Lung (tissue), 12 donors: ENCODE measurements around the gene C20orf96. TPM values are rescaled to one million over a fixed set of nuclear protein-coding genes. Genes with fewer than 3 reads are reported as not detected.

Source experiments
- ATAC-seq: fragments of 200-7000 bp; cut with Tn5 transposase; one replicate; pipeline ENCODE4 v1.9.1; 2020; ENCODE audit warnings: moderate number of reproducible peaks; ENCODE audit not compliant: insufficient read depth, low FRiP score
- DNase-seq, 3 donors: peaks; one replicate each; pipeline ENCODE4 v3.0.0-alpha.2; 2013 to 2017
- H3K27ac ChIP-seq, 2 donors: one replicate each; pipeline ENCODE4 v1.5.1; 2013; ENCODE audit warnings: mild to moderate bottlenecking in 2 of 2, moderate library complexity in 2 of 2, control low read depth in 1 of 2, inconsistent platforms in 1 of 2, low read depth in 1 of 2, low read length in 1 of 2
- H3K27me3 ChIP-seq, 3 donors: one replicate each; pipeline ENCODE4 v1.5.1; 2013; ENCODE audit warnings: low read length in 2 of 3; ENCODE audit not compliant: control insufficient read depth in 3 of 3, insufficient read depth in 3 of 3
- H3K36me3 ChIP-seq, 4 donors: one replicate each; pipeline ENCODE4 v1.5.1; 2013; ENCODE audit warnings: low read length in 4 of 4, mild to moderate bottlenecking in 1 of 4, moderate library complexity in 1 of 4; ENCODE audit not compliant: control insufficient read depth in 4 of 4, insufficient read depth in 4 of 4
- H3K4me1 ChIP-seq, 5 donors: one replicate each; pipeline ENCODE4 v1.5.1; 2013; ENCODE audit warnings: low read length in 5 of 5, mild to moderate bottlenecking in 2 of 5, moderate library complexity in 1 of 5; ENCODE audit not compliant: control insufficient read depth in 5 of 5, insufficient read depth in 5 of 5
- H3K4me3 ChIP-seq: one replicate; pipeline ENCODE4 v1.5.1; 2013; ENCODE audit warnings: mild to moderate bottlenecking, control low read depth, moderate library complexity
- H3K9ac ChIP-seq, 2 donors: one replicate each; pipeline ENCODE4 v1.5.1; 2013; ENCODE audit warnings: low read length in 2 of 2, control low read depth in 1 of 2; ENCODE audit not compliant: insufficient read depth in 1 of 2
- H3K9me3 ChIP-seq, 4 donors: one replicate each; pipeline ENCODE4 v1.5.1; 2013; ENCODE audit warnings: low read length in 3 of 4, mild to moderate bottlenecking in 1 of 4, moderate library complexity in 1 of 4; ENCODE audit not compliant: control insufficient read depth in 4 of 4, insufficient read depth in 3 of 4
- CTCF ChIP-seq: IDR thresholded peaks from 2 replicates; pipeline ENCODE4 v1.5.1; 2012; ENCODE audit warnings: mild to moderate bottlenecking; ENCODE audit errors: control extremely low read depth, extremely low read depth
- WGBS, 2 donors: extraction: QIAGEN DNeasy Blood & Tissue Kit; methylation state at CpG; one replicate each; pipeline ENCODE4 v1.1.7; 2013; 5-methylcytosine and 5-hydroxymethylcytosine counted together
- polyA plus RNA-seq, 2 donors: library from polyadenylated mRNA; stranded (reverse); fragments of 200-250 nt; gene quantifications; one replicate each; pipeline ENCODE4 v1.2.1, GENCODE V29; 2013
- total RNA-seq, 2 donors: library from RNA; depleted of rRNA in 1 of 2; stranded (reverse); fragments of >200 nt in 1 of 2; gene quantifications; one replicate each; pipeline ENCODE4 v1.2.1, GENCODE V29; 2014 to 2021
- donor health status: control.
- donor health status: control.
- donor health status: Bipolar disorder and iron deficiency.
- donor health status: healthy.
- donor health status: DM: yes; HTN: yes; CAD: no.

Gene C20orf96
- total and polyA plus RNA-seq, 4 donors: 5.2 to 22.4 (median 10.5) TPM

GRCh38 chr20:237489-237888 is 53.1 kb downstream of the C20orf96 start:
- ATAC-seq (peak; percentile 62), DNase-seq (peak; percentile 61 to 81 (median 62))
- no peak overlapping the region for H3K27ac ChIP-seq
- H3K9me3 ChIP-seq: no peaks in the 10 kb centered on the region
- H3K9ac ChIP-seq: no peak overlapping the region
- WGBS, 2 donors: 26 to 37% methylated on average over 4 of the region's 4 CpGs
- no peaks in the 10 kb centered on the region for H3K36me3 ChIP-seq
- no peak overlapping the region for H3K4me3 ChIP-seq
- TF ChIP-seq CTCF: no peak
- H3K4me1 ChIP-seq: peaks cover 0 to 13% (median 2%) of the 10 kb centered on the region in 5 donors
- peaks cover 0 to 7% (median 0%) of the 10 kb centered on the region in 3 donors for H3K27me3 ChIP-seq

GRCh38 chr20:235891-236290 is 54.7 kb downstream of the C20orf96 start:
- WGBS, 2 donors: 71 to 72% methylated on average over 1 of the region's 1 CpG
- Histone ChIP-seq H3K36me3 (no peaks in the 10 kb centered on the region), H3K27ac (no peak overlapping the region), H3K9ac (no peak overlapping the region), H3K4me3 (no peak overlapping the region), H3K4me1 (peaks cover 0 to 13% (median 2%) of the 10 kb centered on the region in 5 donors), H3K27me3 (no peaks in the 10 kb centered on the region), H3K9me3 (no peaks in the 10 kb centered on the region)
- TF ChIP-seq CTCF: no peak
- DNase-seq: peak; percentile 21 to 46 (median 25)
- no peak for ATAC-seq

- WGBS, 2 donors: 43 to 73% methylated on average over 3 of the region's 3 CpGs
These were observed 63.0 kb downstream of the C20orf96 start for GRCh38 chr20:227439-228105.

More at GRCh38 chr20:227439-228105, 63.0 kb downstream of the C20orf96 start:
- Histone ChIP-seq H3K9ac (no peak overlapping the region), H3K27ac (no peak overlapping the region), H3K36me3 (no peaks in the 10 kb centered on the region), H3K4me1 (no peaks in the 10 kb centered on the region), H3K27me3 (peaks cover 0 to 2% (median 0%) of the 10 kb centered on the region in 3 donors), H3K9me3 (no peaks in the 10 kb centered on the region), H3K4me3 (no peak overlapping the region)
- no peak for TF ChIP-seq CTCF
- no peak for ATAC-seq
- no peak for DNase-seq
